Liver (tissue), 9 donors: ENCODE measurements around the gene SPATS2L. TPM values are rescaled to one million over a fixed set of nuclear protein-coding genes. Genes with fewer than 3 reads are reported as not detected.

Source experiments
- DNase-seq: peaks from one replicate; pipeline ENCODE4 v3.0.0-alpha.2; 2017; ENCODE audit warnings: low spot score
- H3K27ac ChIP-seq, 2 donors: one replicate each; pipeline ENCODE4 v1.7.0; 2013; ENCODE audit warnings: inconsistent platforms in 2 of 2, low read length in 2 of 2, control low read depth in 1 of 2, low read depth in 1 of 2, mild to moderate bottlenecking in 1 of 2
- H3K27me3 ChIP-seq, 4 donors: one replicate each; pipeline versions ENCODE4 v1.6.1 to v1.7.0; 2013; ENCODE audit warnings: low read length in 3 of 4, inconsistent platforms in 1 of 4, mild to moderate bottlenecking in 1 of 4, moderate library complexity in 1 of 4; ENCODE audit not compliant: control insufficient read depth in 4 of 4, insufficient read depth in 4 of 4
- H3K36me3 ChIP-seq, 4 donors: one replicate each; pipeline versions ENCODE4 v1.6.1 to v1.7.0; 2013; ENCODE audit warnings: low read length in 3 of 4, mild to moderate bottlenecking in 3 of 4, low read depth in 1 of 4, moderate library complexity in 1 of 4; ENCODE audit not compliant: control insufficient read depth in 4 of 4, insufficient read depth in 3 of 4
- H3K4me1 ChIP-seq, 4 donors: one replicate each; pipeline versions ENCODE4 v1.6.1 to v1.7.0; 2013; ENCODE audit warnings: low read length in 3 of 4, mild to moderate bottlenecking in 3 of 4, moderate library complexity in 1 of 4; ENCODE audit not compliant: control insufficient read depth in 4 of 4, insufficient read depth in 4 of 4
- H3K4me3 ChIP-seq, 3 donors: one replicate each; pipeline versions ENCODE4 v1.6.1 to v1.7.0; 2013; ENCODE audit warnings: low read length in 3 of 3, control low read depth in 1 of 3, low read depth in 1 of 3, mild to moderate bottlenecking in 1 of 3
- H3K9ac ChIP-seq, 2 donors: one replicate each; pipeline ENCODE4 v1.7.0; 2013; ENCODE audit warnings: low read length in 2 of 2, mild to moderate bottlenecking in 2 of 2, moderate library complexity in 2 of 2, control low read depth in 1 of 2, low read depth in 1 of 2
- H3K9me3 ChIP-seq, 4 donors: one replicate each; pipeline versions ENCODE4 v1.6.1 to v1.7.0; 2013; ENCODE audit warnings: low read length in 3 of 4; ENCODE audit not compliant: control insufficient read depth in 4 of 4
- ATF3 ChIP-seq: IDR thresholded peaks from 2 replicates; pipeline ENCODE4 v1.6.1; 2016; ENCODE audit warnings: antibody characterized with exemption
- CTCF ChIP-seq: fragments of 150-350 bp; IDR thresholded peaks from 2 replicates; pipeline ENCODE4 v1.5.1; 2017; ENCODE audit warnings: improper control_type of control experiment, low read depth, low read length; ENCODE audit not compliant: missing input control
- EGR1 ChIP-seq, 2 donors: IDR thresholded peaks; 2 replicates each; pipeline ENCODE4 v1.6.1; 2016 to 2018; ENCODE audit warnings: antibody characterized with exemption in 2 of 2, low read depth in 2 of 2
- FOXA1 ChIP-seq: IDR thresholded peaks from 2 replicates; pipeline ENCODE4 v1.6.1; 2016; ENCODE audit warnings: antibody characterized with exemption
- FOXA2 ChIP-seq: IDR thresholded peaks from 2 replicates; pipeline ENCODE4 v1.6.1; 2016; ENCODE audit warnings: antibody characterized with exemption
- GABPA ChIP-seq, 2 donors: IDR thresholded peaks in 1 of 2; conservative IDR thresholded peaks in 1 of 2; 2 replicates each; pipeline ENCODE4 v1.6.1; 2016; ENCODE audit warnings: antibody characterized with exemption in 2 of 2, mild to moderate bottlenecking in 1 of 2, moderate library complexity in 1 of 2
- HNF4A ChIP-seq, 2 donors: conservative IDR thresholded peaks; 2 replicates each; pipeline ENCODE4 v1.6.1; 2016; ENCODE audit warnings: antibody characterized with exemption in 2 of 2, mild to moderate bottlenecking in 2 of 2
- HNF4G ChIP-seq: IDR thresholded peaks from 2 replicates; pipeline ENCODE4 v1.6.1; 2016; ENCODE audit warnings: antibody characterized with exemption
- JUND ChIP-seq, 2 donors: IDR thresholded peaks; 2 replicates each; pipeline ENCODE4 v1.6.1; 2016; ENCODE audit warnings: antibody characterized with exemption in 2 of 2
- MAX ChIP-seq: IDR thresholded peaks from 2 replicates; pipeline ENCODE4 v1.6.1; 2016; ENCODE audit warnings: antibody characterized with exemption
- NR2F2 ChIP-seq: IDR thresholded peaks from 2 replicates; pipeline ENCODE4 v1.6.1; 2016; ENCODE audit warnings: antibody characterized with exemption
- RAD21 ChIP-seq, 2 donors: IDR thresholded peaks; 2 replicates each; pipeline ENCODE4 v1.6.1; 2016; ENCODE audit warnings: antibody characterized with exemption in 2 of 2, mild to moderate bottlenecking in 2 of 2
- REST ChIP-seq: IDR thresholded peaks from 2 replicates; pipeline ENCODE4 v1.6.1; 2016; ENCODE audit warnings: antibody characterized with exemption, mild to moderate bottlenecking
- RXRA ChIP-seq, 2 donors: IDR thresholded peaks; 2 replicates each; pipeline ENCODE4 v1.6.1; 2017 to 2018; ENCODE audit warnings: antibody characterized with exemption in 2 of 2, mild to moderate bottlenecking in 1 of 2
- SP1 ChIP-seq: IDR thresholded peaks from 2 replicates; pipeline ENCODE4 v1.6.1; 2018; ENCODE audit warnings: antibody characterized with exemption, mild to moderate bottlenecking
- TAF1 ChIP-seq: conservative IDR thresholded peaks from 2 replicates; pipeline ENCODE4 v1.6.1; 2016; ENCODE audit warnings: antibody characterized with exemption, mild to moderate bottlenecking
- YY1 ChIP-seq: IDR thresholded peaks from 2 replicates; pipeline ENCODE4 v1.6.1; 2016; ENCODE audit warnings: antibody characterized with exemption, mild to moderate bottlenecking
- ZBTB33 ChIP-seq: IDR thresholded peaks from 2 replicates; pipeline ENCODE4 v1.6.1; 2016; ENCODE audit warnings: antibody characterized with exemption
- WGBS: extraction: QIAGEN DNeasy Blood & Tissue Kit; methylation state at CpG from one replicate; pipeline ENCODE4 v1.1.7; 2013; 5-methylcytosine and 5-hydroxymethylcytosine counted together
- polyA plus RNA-seq, 2 donors: library from polyadenylated mRNA; stranded (reverse) in 1 of 2; unstranded in 1 of 2; fragments of 200-250 nt in 1 of 2; fragments of >200 nt in 1 of 2; fragmentation: Nextera tagmentation in 1 of 2; extraction: Ambion mirVana in 1 of 2; gene quantifications; one replicate each; pipeline versions ENCODE4 v1.2.1 to v1.2.3, GENCODE V29; 2013 to 2015
- total RNA-seq, 2 donors: library from RNA; depleted of rRNA; stranded (reverse); fragments of >200 nt; gene quantifications; one replicate each; pipeline ENCODE4 v1.2.3, GENCODE V29; 2014
- donor health status: healthy.
- donor health status: healthy.
- donor health status: healthy.
- donor health status: healthy.
- donor health status: healthy.

Gene SPATS2L
- total and polyA plus RNA-seq, 4 donors: 31.4 to 49.9 (median 42.4) TPM

GRCh38 chr2:200318940-200319435 is 12.5 kb downstream of the SPATS2L start:
- H3K4me3 ChIP-seq: no peak overlapping the region
- peak overlapping the region; percentile 15 to 48 for H3K27ac ChIP-seq
- no peak overlapping the region for H3K9ac ChIP-seq
- H3K36me3 ChIP-seq: no peaks in the 10 kb centered on the region
- H3K9me3 ChIP-seq: no peaks in the 10 kb centered on the region
- WGBS: 78% methylated on average over 10 of the region's 10 CpGs
- DNase-seq: no peak
- TF ChIP-seq ATF3 (no peak), FOXA2 (no peak), JUND (IDR thresholded peaks at IDR 0.05) (no peak), RAD21 (IDR thresholded peaks at IDR 0.05) (no peak), EGR1 (IDR thresholded peaks at IDR 0.05; ENCODE audit: low read depth in 2 of 2) (no peak)
- H3K27me3 ChIP-seq: no peaks in the 10 kb centered on the region
- peaks cover 11 to 58% (median 36%) of the 10 kb centered on the region in 4 donors for H3K4me1 ChIP-seq

- H3K9ac ChIP-seq: no peak overlapping the region
- TF ChIP-seq ZBTB33 (no peak), FOXA2 (peak; percentile 91), SP1 (peak; percentile 29), CTCF (no peak), HNF4G (no peak), HNF4A (conservative IDR thresholded peaks at IDR 0.05) (peak; percentile 34 to 36), JUND (IDR thresholded peaks at IDR 0.05) (peak; percentile 94 to 96), REST (no peak), RXRA (IDR thresholded peaks at IDR 0.05) (peak in 1 of 2 donors; percentile 9), MAX (no peak), FOXA1 (peak; percentile 63), ATF3 (peak; percentile 48), YY1 (no peak), TAF1 (no peak), NR2F2 (no peak), EGR1 (IDR thresholded peaks at IDR 0.05; ENCODE audit: low read depth in 2 of 2) (no peak), GABPA (IDR thresholded peaks at IDR 0.05 in 1 of 2, conservative IDR thresholded peaks at IDR 0.05 in 1 of 2) (no peak), RAD21 (IDR thresholded peaks at IDR 0.05) (peak in 1 of 2 donors; percentile 36)
- WGBS: 48% methylated on average over 4 of the region's 4 CpGs
- H3K9me3 ChIP-seq: no peaks in the 10 kb centered on the region
- no peaks in the 10 kb centered on the region for H3K36me3 ChIP-seq
- no peak for DNase-seq
- H3K27ac ChIP-seq: peak overlapping the region; percentile 48 to 60
- peaks cover 11 to 53% (median 32%) of the 10 kb centered on the region in 4 donors for H3K4me1 ChIP-seq
- H3K27me3 ChIP-seq: no peaks in the 10 kb centered on the region
- no peak overlapping the region for H3K4me3 ChIP-seq
Observed at GRCh38 chr2:200319548-200320337, 13.2 kb downstream of the SPATS2L start.
